CD14-positive monocyte (primary cell): ENCODE measurements around the gene PIK3R1. TPM values are rescaled to one million over a fixed set of nuclear protein-coding genes. Genes with fewer than 3 reads are reported as not detected.

Experiments used
- DNase-seq, 3 donors: peaks; one replicate each; pipeline ENCODE4 v3.0.0-alpha.2; 2011 to 2022
- H2AFZ ChIP-seq: 2 replicates; pipeline ENCODE4 v1.6.0; 2012; ENCODE audit warnings: mild to moderate bottlenecking, low read depth, low read length, inconsistent platforms; ENCODE audit not compliant: insufficient read depth, poor library complexity, severe bottlenecking
- H3K27ac ChIP-seq, 2 donors: 1 replicate in 1 of 2; 2 replicates in 1 of 2; pipeline ENCODE4 v1.5.1; 2012 to 2013; ENCODE audit warnings: low read length in 2 of 2, control low read depth in 1 of 2, inconsistent platforms in 1 of 2, low read depth in 1 of 2, mild to moderate bottlenecking in 1 of 2
- H3K27me3 ChIP-seq, 2 donors: one replicate each; pipeline versions ENCODE4 v1.6.0 to v1.6.1; 2011 to 2013; ENCODE audit warnings: low read length in 2 of 2; ENCODE audit not compliant: control insufficient read depth in 2 of 2, insufficient read depth in 2 of 2
- H3K36me3 ChIP-seq, 2 donors: replicated peaks in 1 of 2; 1 replicate in 1 of 2; 2 replicates in 1 of 2; pipeline versions ENCODE4 v1.5.1 to v1.6.1; 2012 to 2013; ENCODE audit warnings: low read length in 2 of 2, control low read depth in 1 of 2, inconsistent platforms in 1 of 2, mild to moderate bottlenecking in 1 of 2; ENCODE audit not compliant: insufficient read depth in 2 of 2, control insufficient read depth in 1 of 2
- H3K4me1 ChIP-seq, 2 donors: 1 replicate in 1 of 2; 2 replicates in 1 of 2; pipeline versions ENCODE4 v1.5.1 to v1.6.1; 2012 to 2013; ENCODE audit warnings: low read length in 2 of 2, control low read depth in 1 of 2, inconsistent platforms in 1 of 2, mild to moderate bottlenecking in 1 of 2, moderate library complexity in 1 of 2; ENCODE audit not compliant: insufficient read depth in 2 of 2, control insufficient read depth in 1 of 2
- H3K4me2 ChIP-seq: replicated peaks from 2 replicates; pipeline ENCODE3; 2012; ENCODE audit warnings: low read length, moderate library complexity, mild to moderate bottlenecking; ENCODE audit not compliant: poor library complexity, severe bottlenecking; ENCODE audit errors: extremely low read depth
- H3K4me3 ChIP-seq, 3 experiments: fragments of 200-600 bp in 1 of 3; sonication (generic) in 1 of 3; replicated peaks in 1 of 3; 1 replicate in 2 of 3; 2 replicates in 1 of 3; pipeline ENCODE4 v1.5.1; 2011 to 2013; ENCODE audit warnings: low read length in 3 of 3, mild to moderate bottlenecking in 3 of 3, control low read depth in 2 of 3, low read depth in 2 of 3, inconsistent platforms in 1 of 3, moderate library complexity in 1 of 3
- H3K79me2 ChIP-seq: 2 replicates; pipeline ENCODE4 v1.6.0; 2012; ENCODE audit warnings: mild to moderate bottlenecking, control low read depth, inconsistent platforms, low read length, moderate library complexity; ENCODE audit not compliant: insufficient read depth
- H3K9ac ChIP-seq: 2 replicates; pipeline ENCODE4 v1.6.0; 2017; ENCODE audit warnings: low read length, mild to moderate bottlenecking; ENCODE audit not compliant: insufficient read depth, poor library complexity, severe bottlenecking
- H3K9me3 ChIP-seq, 2 donors: replicated peaks in 1 of 2; 1 replicate in 1 of 2; 2 replicates in 1 of 2; pipeline versions ENCODE4 v1.5.1 to v1.6.1; 2012 to 2013; ENCODE audit warnings: low read length in 2 of 2, control low read depth in 1 of 2; ENCODE audit not compliant: control insufficient read depth in 1 of 2, insufficient read depth in 1 of 2
- H4K20me1 ChIP-seq: 2 replicates; pipeline ENCODE4 v1.6.0; 2012; ENCODE audit warnings: mild to moderate bottlenecking, low read length, control low read depth, moderate library complexity; ENCODE audit not compliant: insufficient read depth
- H3K27ac Mint-ChIP-seq, 7 donors: one replicate each; pipeline ENCODE4 v1.8.0; 2020; ENCODE audit warnings: mild to moderate bottlenecking in 7 of 7, mixed read lengths in 7 of 7, moderate library complexity in 6 of 7, inconsistent platforms in 2 of 7
- H3K27me3 Mint-ChIP-seq, 3 donors: one replicate each; pipeline ENCODE4 v1.8.0; 2021 to 2022; ENCODE audit warnings: low read depth in 3 of 3, mild to moderate bottlenecking in 3 of 3, mixed read lengths in 3 of 3, moderate library complexity in 3 of 3, inconsistent platforms in 1 of 3
- H3K36me3 Mint-ChIP-seq, 2 donors: one replicate each; pipeline ENCODE4 v1.8.0; 2020; ENCODE audit warnings: mixed read lengths in 2 of 2, inconsistent platforms in 1 of 2, mild to moderate bottlenecking in 1 of 2
- H3K4me1 Mint-ChIP-seq: one replicate; pipeline ENCODE4 v1.8.0; 2020; ENCODE audit warnings: mild to moderate bottlenecking, mixed read lengths
- H3K4me3 Mint-ChIP-seq, 2 donors: one replicate each; pipeline ENCODE4 v1.8.0; 2020; ENCODE audit warnings: mild to moderate bottlenecking in 2 of 2, mixed read lengths in 2 of 2, moderate library complexity in 1 of 2
- H3K9me3 Mint-ChIP-seq, 7 donors: one replicate each; pipeline ENCODE4 v1.8.0; 2020 to 2022; ENCODE audit warnings: mixed read lengths in 7 of 7, mild to moderate bottlenecking in 6 of 7, moderate library complexity in 6 of 7, inconsistent platforms in 2 of 7
- WGBS: methylation state at CpG from one replicate; pipeline ENCODE4 v1.1.5; 2013; ENCODE audit warnings: missing lambda C conversion rate; ENCODE audit not compliant: insufficient coverage; 5-methylcytosine and 5-hydroxymethylcytosine counted together
- intact Hi-C, 2 donors: fragments of 100-400 bp; cut with micrococcal nuclease; formaldehyde crosslinking; loops; one replicate each; pipeline versions ENCODE4 v1.15.0 to v1.15.1; 2023
- polyA plus RNA-seq, 3 donors: library from polyadenylated mRNA; depleted of rRNA in 1 of 3; unstranded in 2 of 3; stranded (reverse) in 1 of 3; fragments of 300-500 nt in 2 of 3; fragments of >200 nt in 1 of 3; fragmentation: Illumina TruSeq in 2 of 3; gene quantifications; 1 replicate in 2 of 3; 2 replicates in 1 of 3; pipeline ENCODE4 v1.2.3, GENCODE V29; 2012 to 2021
- TF ChIP-seq, protein P1 (sequence below): fragments of 200-600 bp; IDR thresholded peaks from one replicate; pipeline ENCODE4 v1.8.0; 2022; ENCODE audit warnings: antibody characterized with exemption, mild to moderate bottlenecking

Gene PIK3R1
- polyA plus RNA-seq, 3 donors = 9.5 to 25.5 (median 10.5) TPM

- Mint-ChIP-seq H3K4me1 (peaks cover 2% of the 10 kb centered on the region), H3K4me3 (no peak overlapping the region), H3K36me3 (no peaks in the 10 kb centered on the region), H3K9me3 (peaks cover 0 to 9% (median 0%) of the 10 kb centered on the region in 7 donors), H3K27ac (no peak overlapping the region), H3K27me3 (no peaks in the 10 kb centered on the region)
- 100% methylated on average over 3 of the region's 11 CpGs for WGBS
- no peak overlapping the region for H2AFZ ChIP-seq
- no peak for DNase-seq
- H3K36me3 ChIP-seq = no peaks in the 10 kb centered on the region
- no peak overlapping the region for H3K4me2 ChIP-seq
- no peak overlapping the region for H3K4me3 ChIP-seq
- H3K79me2 ChIP-seq = no peaks in the 10 kb centered on the region
- H3K4me1 ChIP-seq = no peaks in the 10 kb centered on the region
- TF ChIP-seq, protein P1, sequence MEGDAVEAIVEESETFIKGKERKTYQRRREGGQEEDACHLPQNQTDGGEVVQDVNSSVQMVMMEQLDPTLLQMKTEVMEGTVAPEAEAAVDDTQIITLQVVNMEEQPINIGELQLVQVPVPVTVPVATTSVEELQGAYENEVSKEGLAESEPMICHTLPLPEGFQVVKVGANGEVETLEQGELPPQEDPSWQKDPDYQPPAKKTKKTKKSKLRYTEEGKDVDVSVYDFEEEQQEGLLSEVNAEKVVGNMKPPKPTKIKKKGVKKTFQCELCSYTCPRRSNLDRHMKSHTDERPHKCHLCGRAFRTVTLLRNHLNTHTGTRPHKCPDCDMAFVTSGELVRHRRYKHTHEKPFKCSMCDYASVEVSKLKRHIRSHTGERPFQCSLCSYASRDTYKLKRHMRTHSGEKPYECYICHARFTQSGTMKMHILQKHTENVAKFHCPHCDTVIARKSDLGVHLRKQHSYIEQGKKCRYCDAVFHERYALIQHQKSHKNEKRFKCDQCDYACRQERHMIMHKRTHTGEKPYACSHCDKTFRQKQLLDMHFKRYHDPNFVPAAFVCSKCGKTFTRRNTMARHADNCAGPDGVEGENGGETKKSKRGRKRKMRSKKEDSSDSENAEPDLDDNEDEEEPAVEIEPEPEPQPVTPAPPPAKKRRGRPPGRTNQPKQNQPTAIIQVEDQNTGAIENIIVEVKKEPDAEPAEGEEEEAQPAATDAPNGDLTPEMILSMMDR = no peak
- intact Hi-C loops = no loop called here
- no peaks in the 10 kb centered on the region for H3K9me3 ChIP-seq
- H3K27ac ChIP-seq = no peak overlapping the region
- no peaks in the 10 kb centered on the region for H4K20me1 ChIP-seq
- no peak overlapping the region for H3K9ac ChIP-seq
- H3K27me3 ChIP-seq = no peaks in the 10 kb centered on the region
These were observed 37.9 kb upstream of the PIK3R1 start for GRCh38 chr5:68177676-68178075.

- H3K4me1 ChIP-seq = no peaks in the 10 kb centered on the region
- H3K9me3 ChIP-seq = no peaks in the 10 kb centered on the region
- H3K9ac ChIP-seq = no peak overlapping the region
- H3K4me3 ChIP-seq = no peak overlapping the region
- H2AFZ ChIP-seq = peak overlapping the region; percentile 30
- no peak overlapping the region for H3K4me3 Mint-ChIP-seq
- H3K9me3 Mint-ChIP-seq = peaks cover 0 to 9% (median 0%) of the 10 kb centered on the region in 7 donors
- H3K79me2 ChIP-seq = no peaks in the 10 kb centered on the region
- no peaks in the 10 kb centered on the region for H3K36me3 ChIP-seq
- no peak overlapping the region for H3K4me2 ChIP-seq
- no peak for DNase-seq
- intact Hi-C loops = no loop called here
- no peaks in the 10 kb centered on the region for H4K20me1 ChIP-seq
- H3K27ac Mint-ChIP-seq = no peak overlapping the region
- peaks cover 2% of the 10 kb centered on the region for H3K4me1 Mint-ChIP-seq
- H3K27me3 Mint-ChIP-seq = no peaks in the 10 kb centered on the region
- TF ChIP-seq, protein P1 = no peak
- H3K27me3 ChIP-seq = no peaks in the 10 kb centered on the region
- H3K36me3 Mint-ChIP-seq = no peaks in the 10 kb centered on the region
- no peak overlapping the region for H3K27ac ChIP-seq
- 86% methylated on average over 1 of the region's 2 CpGs for WGBS
These were observed 37.0 kb upstream of the PIK3R1 start for GRCh38 chr5:68178579-68178978.
